GM21526 (cell line): ENCODE results near the gene BHLHE41.
A peak's percentile ranks its signal among the peaks of the same experiment; 100 is the strongest.

ENCODE experiments used
- ATAC-seq: cut with Tn5 transposase; IDR thresholded peaks from one replicate; pipeline ENCODE4 v1.9.1; 2021; ENCODE audit warnings: moderate library complexity; ENCODE audit not compliant: unreplicated experiment, low FRiP score

The BHLHE41 gene

DNA sequence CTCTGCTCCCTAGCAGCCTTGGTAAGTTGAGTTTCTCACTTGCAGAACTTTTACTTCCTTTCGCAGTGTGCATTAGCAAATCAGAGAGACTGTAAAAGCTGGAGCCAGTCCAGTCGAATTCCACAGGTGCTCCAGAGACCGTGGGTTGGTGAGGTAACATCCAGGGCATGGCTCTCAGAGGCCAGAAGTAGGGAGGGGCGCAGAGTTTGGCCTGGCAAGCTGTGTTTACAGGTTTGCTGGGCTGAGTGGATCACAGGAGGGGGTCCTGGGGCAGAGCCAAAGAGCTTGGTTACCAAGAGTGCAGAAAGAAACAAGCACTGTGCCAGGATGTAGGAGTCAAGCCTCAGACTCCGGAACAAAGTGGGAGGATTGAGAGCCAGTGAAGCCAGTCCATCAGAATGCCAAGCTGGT is 10.2 kb upstream of the BHLHE41 start:
- no peak for ATAC-seq

DNA sequence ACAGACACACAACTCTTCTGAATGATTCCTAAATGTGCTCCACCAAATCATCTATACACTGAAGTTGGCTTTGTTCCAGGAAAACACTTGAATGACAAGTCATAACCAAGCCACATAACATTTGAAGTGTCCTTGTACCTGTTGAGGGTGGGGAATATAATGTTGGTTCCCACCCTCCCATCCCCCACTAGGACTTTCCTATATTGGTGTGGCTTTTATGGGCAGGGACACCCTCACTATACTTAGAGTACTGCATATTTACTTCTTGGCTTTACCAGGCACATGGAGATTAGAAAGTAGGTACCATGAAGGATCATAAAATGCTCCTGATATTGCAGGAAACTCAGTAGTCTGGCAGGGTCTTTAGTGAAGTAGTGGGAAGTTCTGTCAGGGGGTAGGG is 9.7 kb upstream of the BHLHE41 start:
- no peak for ATAC-seq

DNA sequence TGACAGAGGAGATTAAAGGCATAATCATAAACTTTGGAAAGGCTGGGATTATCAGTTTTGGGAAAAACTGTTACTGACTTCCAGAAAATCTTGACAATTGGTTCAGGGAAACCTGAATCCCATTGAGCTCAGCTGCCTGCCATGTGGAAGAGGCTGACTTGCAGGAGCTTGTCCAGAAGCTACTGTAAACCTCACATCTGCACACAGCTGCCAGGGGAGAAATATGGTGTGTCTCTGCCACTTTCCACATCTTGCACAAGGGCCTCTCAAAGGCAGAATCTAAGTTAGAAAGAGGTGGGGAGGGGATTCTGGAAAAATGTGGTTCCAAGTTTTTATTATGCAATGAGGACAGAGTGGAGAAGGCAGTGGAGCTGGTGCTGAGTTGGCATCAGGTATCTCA is 8.7 kb upstream of the BHLHE41 start:
- no peak for ATAC-seq

DNA sequence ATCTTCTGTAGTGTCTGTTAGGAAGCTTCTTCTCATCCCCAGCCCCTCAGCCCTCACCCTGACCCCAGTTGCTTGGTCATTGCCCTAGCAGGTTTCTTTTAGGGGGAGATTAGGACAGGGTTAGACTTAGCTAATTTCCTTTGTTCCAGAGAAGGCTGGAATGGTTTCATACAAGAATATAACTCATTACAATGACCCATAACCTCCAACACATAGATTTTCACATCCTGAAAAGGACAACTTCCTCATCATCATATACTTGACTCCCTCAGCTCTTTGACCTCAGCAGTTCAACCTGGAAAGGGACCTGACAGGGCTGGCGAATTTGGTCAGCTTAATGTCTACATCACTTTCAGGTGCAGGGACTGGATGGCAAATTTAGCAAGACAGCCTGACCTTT is 8.0 kb upstream of the BHLHE41 start:
- no peak for ATAC-seq

DNA sequence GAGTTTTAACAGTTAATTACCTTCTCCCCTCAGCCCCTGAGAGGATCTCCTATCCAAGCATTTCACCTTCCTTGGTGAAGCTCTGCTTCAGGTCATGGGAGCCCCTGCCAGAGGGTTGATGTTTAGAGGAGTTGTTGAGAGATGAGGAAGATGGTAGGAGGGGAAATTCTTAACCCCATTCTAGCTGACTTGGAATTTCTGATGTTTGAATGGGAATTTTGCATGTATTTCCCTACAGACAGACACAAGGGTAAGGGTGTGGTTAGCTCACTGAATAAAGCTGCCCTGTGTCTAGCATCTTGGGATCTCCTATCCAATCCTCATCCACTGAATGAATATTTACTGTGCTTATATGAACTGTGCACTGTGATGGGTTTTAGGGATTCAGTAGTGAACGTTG is 7.1 kb upstream of the BHLHE41 start:
- ATAC-seq: no peak

DNA sequence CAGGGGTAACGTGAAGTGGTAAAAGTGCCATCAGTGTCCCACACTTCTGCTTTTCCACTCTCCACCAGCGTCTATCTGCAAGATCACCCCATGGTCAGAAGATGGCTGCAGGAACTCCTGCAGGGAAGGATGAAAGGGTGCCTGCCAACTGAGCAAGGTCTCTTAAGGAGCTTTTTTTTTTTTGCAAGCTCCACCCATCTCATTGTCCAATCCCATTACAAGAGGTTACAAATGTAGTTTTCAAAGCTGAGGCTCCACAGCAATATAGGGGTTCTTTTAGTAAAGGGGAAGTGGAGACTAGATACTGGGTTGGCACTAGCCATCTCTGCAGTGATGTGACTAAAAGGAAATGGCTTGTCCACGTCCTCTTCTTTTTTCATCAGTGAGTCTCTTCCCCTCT is 5.9 kb upstream of the BHLHE41 start:
- ATAC-seq: no peak

DNA sequence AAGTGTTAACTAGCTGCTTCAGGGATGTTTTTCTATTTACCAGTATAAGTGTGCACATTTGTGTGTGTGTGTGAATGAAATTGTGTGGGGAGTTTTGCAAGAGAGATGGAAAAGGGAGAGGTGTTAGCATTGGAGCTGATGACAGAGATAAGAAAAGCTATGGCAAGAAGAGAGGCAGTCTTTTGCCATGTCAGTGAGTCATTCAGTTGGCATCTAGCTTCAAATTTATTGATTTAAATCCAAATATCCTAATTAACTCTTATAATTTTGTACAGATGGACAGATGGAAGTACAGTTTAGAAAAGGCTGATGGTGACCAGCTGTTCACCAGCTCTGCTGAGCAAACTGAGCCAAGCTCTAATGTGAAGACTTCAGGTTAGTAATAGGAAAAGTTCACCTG is 3.3 kb upstream of the BHLHE41 start:
- ATAC-seq: no peak

DNA sequence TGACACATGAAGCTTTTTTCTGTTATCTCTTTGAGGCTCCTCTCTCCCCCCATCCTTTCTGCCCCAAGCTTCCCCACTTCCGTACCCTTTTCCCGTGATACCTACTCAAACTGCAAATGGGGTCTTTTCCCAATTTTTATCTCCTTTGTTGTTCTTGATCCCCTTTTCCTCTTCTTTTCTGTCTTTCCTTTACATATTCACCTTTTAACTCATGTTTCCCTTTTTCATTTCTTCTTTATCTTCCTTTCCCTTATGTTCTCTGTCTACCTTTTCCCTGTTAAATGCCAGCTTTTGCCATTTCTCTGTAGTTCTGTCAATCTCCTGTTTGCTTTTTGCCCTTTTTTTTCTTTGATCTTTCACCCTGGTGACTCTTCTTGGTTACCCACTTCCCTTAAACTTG is 2.6 kb upstream of the BHLHE41 start:
- ATAC-seq: no peak

DNA sequence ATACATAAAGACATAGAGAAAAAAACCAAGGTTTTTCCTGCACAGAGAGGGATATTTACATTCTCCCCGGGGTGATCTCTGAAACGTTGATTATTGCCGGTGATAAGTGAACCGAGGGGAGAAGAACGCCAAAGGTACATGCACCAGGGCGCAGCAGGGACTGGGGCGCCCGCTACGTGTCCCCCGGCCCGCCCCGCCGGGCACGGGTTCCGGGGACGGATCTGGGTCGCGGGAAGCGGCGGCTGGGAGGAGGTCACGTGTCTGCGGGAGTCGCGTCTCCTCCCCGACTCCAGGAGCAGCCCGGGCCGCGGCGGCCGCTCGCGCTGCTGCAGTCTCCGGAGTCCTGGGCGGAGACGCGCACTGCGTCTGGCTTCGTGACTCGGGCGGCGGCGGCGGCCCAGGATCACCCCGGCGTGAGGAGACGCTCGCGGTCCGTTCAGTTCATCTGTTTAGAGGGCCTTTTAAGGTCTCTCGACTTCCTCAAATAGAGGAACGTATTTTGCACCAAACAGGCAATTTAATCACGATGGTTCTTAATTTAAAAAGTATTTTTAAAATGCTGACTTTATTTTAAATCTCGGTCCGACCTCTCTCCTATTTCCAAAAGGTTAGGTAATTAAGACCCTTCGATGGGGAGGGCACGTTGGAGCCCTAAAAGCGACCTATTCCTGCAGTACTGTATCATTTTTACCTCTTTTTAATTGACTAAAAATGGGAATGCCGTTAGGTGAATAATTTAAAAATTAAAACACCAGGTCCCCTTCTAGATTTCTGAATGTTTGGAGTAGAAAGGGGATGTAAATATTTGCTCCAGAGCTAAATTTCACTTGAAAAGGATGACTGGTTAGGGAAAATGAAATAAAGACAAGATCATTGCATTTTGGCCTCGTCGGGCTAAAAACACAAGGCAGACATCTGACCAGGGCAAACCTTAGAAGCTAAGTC is 1.8 kb upstream of the BHLHE41 start:
- ATAC-seq: peak; percentile 48

DNA sequence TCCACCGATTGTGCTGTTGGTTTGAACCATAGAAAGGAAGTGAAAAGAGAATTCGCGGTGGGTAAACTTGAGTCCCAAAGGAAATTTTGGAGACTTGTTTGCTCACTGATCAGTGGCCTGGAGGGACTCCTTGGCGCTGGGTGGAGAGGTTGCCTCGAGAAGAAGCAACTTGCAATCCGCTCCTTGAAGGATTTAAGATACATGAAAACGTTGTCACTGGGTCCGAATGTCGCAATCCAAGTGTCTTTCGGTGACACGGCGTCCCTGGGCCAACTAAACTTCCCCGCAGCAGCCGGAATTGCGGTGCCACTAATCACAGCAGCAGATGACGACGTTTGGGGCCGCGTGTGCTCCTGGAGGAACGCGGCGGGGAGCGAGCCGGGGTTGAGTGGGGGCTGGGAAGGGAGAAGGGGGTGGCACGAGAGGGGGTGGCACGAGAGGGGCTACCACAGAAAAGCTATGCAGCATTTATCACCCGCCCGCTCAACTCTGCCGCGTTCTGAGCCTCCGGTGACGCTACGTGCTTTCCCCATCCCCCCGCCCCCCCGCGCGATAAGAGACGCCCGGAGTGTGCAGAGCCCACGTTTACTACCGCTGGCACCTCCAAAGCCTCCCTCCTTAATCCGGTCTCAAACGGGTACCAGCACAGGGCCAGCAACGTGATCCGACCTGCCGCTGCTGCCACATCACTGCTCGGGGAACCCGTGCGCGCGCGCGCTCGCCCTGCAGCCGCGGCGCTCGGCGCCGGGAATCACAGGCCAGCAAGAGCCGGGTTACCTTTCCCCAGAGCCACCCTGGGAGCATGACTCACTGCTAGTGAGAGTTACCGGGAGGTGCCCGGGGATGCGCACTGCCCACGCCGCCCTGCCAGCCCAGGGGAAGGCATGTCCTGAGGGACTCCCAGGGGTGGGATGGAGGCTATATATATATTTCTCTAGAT is 833 bp upstream of the BHLHE41 start:
- peak; percentile 10 for ATAC-seq

DNA sequence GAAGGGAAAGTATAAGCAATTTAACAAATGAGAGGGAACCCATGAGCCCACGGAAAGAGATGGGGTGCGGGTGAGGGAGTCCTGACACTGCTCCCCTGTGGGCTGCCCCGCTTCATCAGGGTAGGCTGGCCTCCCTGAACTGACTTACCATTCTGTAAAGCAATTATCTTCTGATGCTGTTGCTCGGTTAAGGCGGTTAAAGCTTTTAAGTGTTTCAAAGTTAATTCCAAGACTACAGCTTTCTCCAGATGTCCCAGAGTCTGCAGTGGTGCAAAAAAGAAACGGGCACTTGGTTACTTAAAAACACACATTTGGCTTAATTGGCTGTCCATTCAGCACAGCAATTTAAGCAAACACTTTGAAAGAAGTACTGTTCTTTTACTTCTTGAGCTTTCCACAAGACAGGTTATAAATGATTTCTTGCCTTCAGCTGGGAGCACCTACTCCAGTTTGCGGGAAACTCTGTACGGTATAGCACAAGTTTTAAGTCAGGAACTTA is 1.3 kb downstream of the BHLHE41 start:
- ATAC-seq: no peak

DNA sequence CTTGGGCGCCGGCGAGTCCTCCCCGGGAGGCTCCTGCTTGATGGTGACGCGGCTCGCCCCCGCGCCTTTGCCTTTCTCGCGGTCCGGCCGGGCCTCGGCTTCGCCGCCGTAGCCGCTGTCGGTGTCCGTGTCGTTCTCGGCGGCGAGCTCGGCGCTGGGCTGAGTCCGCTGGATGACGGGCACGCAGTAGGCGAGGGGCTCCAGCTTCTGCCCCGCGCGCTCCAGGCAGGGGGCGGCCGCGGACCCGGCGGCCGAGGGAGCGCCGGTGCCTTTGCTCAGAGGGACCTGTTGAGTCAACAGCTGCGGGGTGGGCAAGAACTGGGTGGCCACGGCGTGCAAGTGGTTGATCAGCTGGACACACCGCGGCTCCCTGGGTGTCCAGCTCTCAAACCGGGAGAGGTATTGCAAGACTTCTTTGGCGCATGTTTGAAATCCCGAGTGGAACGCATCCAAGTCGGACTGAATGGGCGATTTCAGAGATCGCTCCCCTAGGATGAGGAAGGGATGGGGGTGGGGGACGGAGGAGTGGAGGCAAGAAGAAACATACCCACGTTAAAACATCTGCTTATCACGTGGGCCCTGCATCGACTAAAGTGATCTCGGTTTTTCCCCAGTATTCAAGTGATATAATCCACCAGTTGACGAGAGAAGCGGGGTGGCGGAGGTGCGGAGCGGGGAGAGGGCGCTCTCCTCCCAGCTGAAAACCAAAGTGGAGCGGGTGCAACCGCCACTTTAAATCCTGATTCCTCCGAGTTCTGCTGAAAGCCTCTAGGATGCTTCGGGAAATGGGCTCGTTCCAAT is 2.0 kb downstream of the BHLHE41 start:
- ATAC-seq: peak; percentile 15

DNA sequence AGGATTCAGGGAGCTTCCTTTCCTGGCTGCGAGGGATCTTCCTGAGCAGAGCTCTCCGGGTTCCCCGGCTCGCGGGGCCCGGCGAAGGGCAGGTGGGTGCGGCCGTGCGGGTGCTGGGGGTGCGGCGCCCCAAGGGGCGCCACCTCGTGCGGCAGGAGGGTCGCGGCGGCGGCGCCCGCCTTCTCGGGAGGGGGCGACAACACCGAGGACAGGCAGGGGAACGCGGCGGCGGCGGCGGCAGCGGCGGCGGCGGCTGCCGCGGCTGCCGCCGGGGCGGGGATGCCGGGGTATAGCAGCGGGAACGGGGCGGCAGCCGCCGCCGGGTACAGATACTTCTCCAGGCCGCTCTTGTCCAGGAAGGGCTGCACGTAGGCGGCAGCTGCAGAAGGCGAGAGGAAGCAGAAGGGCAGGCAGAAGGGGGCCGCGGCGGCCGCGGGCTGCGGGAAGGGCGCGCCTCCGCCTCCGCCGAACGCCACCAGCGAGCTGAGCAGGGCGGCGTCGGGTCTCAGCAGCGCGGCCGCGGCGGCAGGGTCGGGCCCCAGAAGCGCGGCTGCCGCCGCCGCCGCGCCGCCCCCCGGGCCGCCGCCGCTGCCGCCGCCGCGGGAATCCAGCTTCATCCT is 2.7 kb downstream of the BHLHE41 start:
- peak; percentile 37 for ATAC-seq

DNA sequence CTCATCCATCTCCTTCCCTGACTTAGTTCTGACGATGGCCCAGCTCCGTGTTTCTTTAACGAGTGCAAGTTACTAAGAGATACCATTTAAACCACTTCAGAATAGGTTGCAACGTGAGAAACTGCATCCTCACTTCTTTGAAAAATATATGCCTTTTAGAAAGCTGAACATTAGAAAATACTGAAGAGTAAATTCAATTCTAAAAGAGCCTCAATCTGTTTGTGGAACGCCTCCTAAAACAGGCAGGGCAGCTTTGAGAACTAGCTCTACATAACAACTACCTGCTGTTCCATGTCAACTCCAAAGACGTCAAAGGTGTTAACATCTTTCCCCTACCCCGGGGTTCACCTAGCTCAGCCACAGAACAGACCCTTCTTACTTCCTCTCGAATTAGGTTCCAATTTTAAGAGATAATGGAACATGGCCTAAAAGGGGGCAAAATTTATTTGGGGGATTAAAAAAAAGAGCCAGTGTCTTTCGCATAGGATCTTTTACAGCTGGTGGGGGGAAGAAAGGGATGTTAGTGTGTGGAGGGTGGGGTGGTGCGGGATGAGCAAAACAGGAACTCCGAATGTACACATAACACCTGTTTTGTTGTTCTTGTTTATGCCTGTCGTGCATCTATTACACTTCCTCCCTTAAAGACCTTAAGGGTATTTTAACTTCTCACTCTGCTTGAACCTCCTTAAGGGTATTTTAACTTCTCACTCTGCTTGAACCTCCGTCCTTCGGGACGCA is 3.3 kb downstream of the BHLHE41 start:
- no peak for ATAC-seq

DNA sequence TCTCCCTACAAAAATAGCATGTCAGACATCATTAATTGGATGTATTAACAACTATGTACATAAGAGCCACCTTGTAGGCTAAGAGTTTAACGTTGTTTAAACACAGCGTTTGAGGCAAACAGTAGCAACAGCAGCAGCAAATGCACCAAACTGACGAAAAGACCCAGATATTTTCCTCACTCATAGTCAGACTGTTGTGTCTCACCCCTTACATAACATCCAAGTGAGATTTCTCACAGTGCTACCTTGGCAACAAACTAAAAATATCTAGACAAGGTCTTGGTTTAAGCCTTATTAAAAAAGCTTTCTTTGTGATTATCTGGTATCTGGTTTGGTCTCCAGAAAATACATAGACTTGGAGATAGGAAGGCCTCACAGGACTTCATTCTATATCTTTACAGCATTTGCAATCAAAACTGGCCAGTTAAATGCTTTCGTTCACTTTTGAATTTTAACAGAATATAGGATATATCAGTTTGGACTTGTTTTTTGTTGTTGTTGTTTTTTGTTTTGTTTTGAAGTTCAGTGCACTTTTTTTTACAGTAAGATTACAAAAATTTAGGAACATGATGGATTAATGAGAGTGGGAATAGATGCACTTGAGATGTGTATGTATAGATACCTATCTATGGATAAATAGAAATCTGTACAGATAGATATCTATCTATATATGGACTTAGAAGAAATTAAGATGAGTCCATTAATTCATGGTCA is 4.1 kb downstream of the BHLHE41 start:
- ATAC-seq: no peak

DNA sequence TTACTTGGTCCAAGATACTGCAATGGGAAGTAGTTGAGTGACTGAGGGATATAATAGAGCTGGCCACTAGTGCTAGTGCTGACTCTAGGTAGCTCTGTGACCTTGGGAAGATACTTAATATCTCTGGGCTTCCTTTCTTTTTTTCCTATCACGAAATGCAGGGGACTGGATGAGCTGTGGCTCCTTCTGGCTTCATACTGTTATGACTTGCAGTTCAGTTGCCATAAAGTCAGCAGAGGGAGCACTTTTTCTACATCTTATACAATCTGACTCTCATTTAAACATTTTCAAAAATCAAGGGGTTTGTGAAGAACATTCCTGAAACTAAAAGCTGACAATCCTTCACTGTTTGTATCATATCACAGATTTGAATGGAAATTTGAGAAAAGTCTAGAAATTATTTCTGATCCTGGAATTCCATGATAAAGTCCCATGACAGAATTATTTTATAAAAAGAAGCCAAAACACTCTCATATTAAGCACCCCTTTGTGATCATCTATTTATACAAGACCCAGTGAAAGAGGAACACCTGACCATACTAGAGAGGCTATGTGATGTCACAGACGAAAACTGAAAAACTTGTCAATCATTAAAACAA is 5.3 kb downstream of the BHLHE41 start:
- ATAC-seq: no peak

DNA sequence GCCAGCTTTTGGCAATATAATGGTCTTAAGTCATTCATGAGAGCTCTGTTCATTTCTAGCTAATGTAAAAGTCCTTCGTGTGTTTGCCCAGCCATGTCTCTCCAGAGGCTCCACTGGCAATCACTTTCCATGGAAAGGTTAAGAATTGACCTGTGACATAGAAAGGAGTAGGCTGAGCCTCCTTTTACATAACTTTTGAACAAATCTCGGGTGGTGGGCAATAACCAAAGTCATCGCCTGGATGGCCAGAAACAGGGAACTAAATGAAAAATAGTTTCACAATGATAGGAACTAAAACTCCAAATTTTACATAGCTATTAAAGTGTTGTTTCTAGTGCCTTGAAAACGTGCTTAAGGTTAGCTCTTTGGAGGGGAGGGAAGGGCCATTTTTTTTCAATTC is 6.5 kb downstream of the BHLHE41 start:
- no peak for ATAC-seq
